CD4-positive, alpha-beta T cell (primary cell): ENCODE results near the gene TNIK. TPM values are rescaled to one million over a fixed set of nuclear protein-coding genes. Genes with fewer than 3 reads are reported as not detected.

Experiments used
- ATAC-seq: fragments of 200-7000 bp; cut with Tn5 transposase; one replicate; pipeline ENCODE4 v1.10.0; 2022; ENCODE audit warnings: mild to moderate bottlenecking; ENCODE audit not compliant: poor library complexity
- CTCF ChIA-PET: fragments of 350-600 bp; sonication (Branson Sonifier 250); formaldehyde crosslinking; loops from one replicate; lab custom pipeline; 2021; ENCODE audit warnings: antibody characterized with exemption, inconsistent platforms; lab: Charles Lee
- POLR2A ChIA-PET: fragments of 350-600 bp; sonication (Branson Sonifier 250); formaldehyde crosslinking; loops from one replicate; lab custom pipeline; 2021; ENCODE audit warnings: antibody characterized with exemption, inconsistent platforms; lab: Charles Lee
- DNase-seq, 14 experiments: peaks; one replicate each; pipeline ENCODE4 v3.0.0-alpha.2; 2013 to 2020; ENCODE audit warnings: mixed read lengths in 2 of 14
- H3K27ac ChIP-seq, 2 donors: one replicate each; pipeline versions ENCODE4 v1.5.1 to v1.7.0; 2013; ENCODE audit warnings: low read length in 2 of 2, low read depth in 1 of 2, mild to moderate bottlenecking in 1 of 2
- H3K27me3 ChIP-seq, 2 experiments: 1 replicate in 1 of 2; 2 replicates in 1 of 2; pipeline versions ENCODE4 v1.6.1 to v1.7.0; 2013; ENCODE audit warnings: low read length in 2 of 2, control low read depth in 1 of 2, mild to moderate bottlenecking in 1 of 2, moderate library complexity in 1 of 2; ENCODE audit not compliant: insufficient read depth in 2 of 2, control insufficient read depth in 1 of 2
- H3K36me3 ChIP-seq: one replicate; pipeline ENCODE4 v1.6.1; 2013; ENCODE audit warnings: low read length, control low read depth; ENCODE audit not compliant: insufficient read depth
- H3K4me1 ChIP-seq: one replicate; pipeline ENCODE4 v1.6.1; 2013; ENCODE audit warnings: low read length, control low read depth; ENCODE audit not compliant: insufficient read depth
- H3K4me3 ChIP-seq: one replicate; pipeline ENCODE4 v1.5.1; 2013; ENCODE audit warnings: mild to moderate bottlenecking, low read length, moderate library complexity
- H3K9me3 ChIP-seq, 2 experiments: 1 replicate in 1 of 2; 2 replicates in 1 of 2; pipeline versions ENCODE4 v1.6.1 to v1.7.0; 2013; ENCODE audit warnings: low read length in 2 of 2, mild to moderate bottlenecking in 2 of 2, control low read depth in 1 of 2, moderate library complexity in 1 of 2; ENCODE audit not compliant: control insufficient read depth in 1 of 2, insufficient read depth in 1 of 2
- H3K27ac Mint-ChIP-seq: one replicate; pipeline ENCODE4 v1.8.0; 2020; ENCODE audit warnings: mixed read lengths
- H3K27me3 Mint-ChIP-seq: one replicate; pipeline ENCODE4 v1.8.0; 2021; ENCODE audit warnings: mixed read lengths
- H3K36me3 Mint-ChIP-seq: one replicate; pipeline ENCODE4 v1.8.0; 2021; ENCODE audit warnings: low read depth, mixed read lengths
- H3K4me1 Mint-ChIP-seq: one replicate; pipeline ENCODE4 v1.8.0; 2021; ENCODE audit warnings: low read depth, mixed read lengths
- H3K4me3 Mint-ChIP-seq: one replicate; pipeline ENCODE4 v1.8.0; 2020; ENCODE audit warnings: mild to moderate bottlenecking, mixed read lengths
- H3K9me3 Mint-ChIP-seq: one replicate; pipeline ENCODE4 v1.8.0; 2020; ENCODE audit warnings: mixed read lengths
- intact Hi-C, 2 experiments: fragments of 100-400 bp; cut with DNase I in 1 of 2; cut with micrococcal nuclease in 1 of 2; formaldehyde crosslinking; loops; one replicate each; pipeline versions ENCODE4 v1.15.1 to v1.9.0; 2023 to 2025; cut with DNase I, micrococcal nuclease
- total RNA-seq, 174 experiments: library from RNA in 2 of 174; stranded (reverse) in 2 of 174; gene quantifications; one replicate each; pipeline ENCODE4 v1.2.3 and lab custom pipeline; 2021 to 2026
- TF ChIP-seq, protein P1 (sequence below): fragments of 200-600 bp; IDR thresholded peaks from one replicate; pipeline ENCODE4 v1.8.0; 2022; ENCODE audit warnings: antibody characterized with exemption, mild to moderate bottlenecking

The TNIK gene
- total RNA-seq, 2 experiments from 2014 or later, result 71.0 to 78.3 TPM

DNA sequence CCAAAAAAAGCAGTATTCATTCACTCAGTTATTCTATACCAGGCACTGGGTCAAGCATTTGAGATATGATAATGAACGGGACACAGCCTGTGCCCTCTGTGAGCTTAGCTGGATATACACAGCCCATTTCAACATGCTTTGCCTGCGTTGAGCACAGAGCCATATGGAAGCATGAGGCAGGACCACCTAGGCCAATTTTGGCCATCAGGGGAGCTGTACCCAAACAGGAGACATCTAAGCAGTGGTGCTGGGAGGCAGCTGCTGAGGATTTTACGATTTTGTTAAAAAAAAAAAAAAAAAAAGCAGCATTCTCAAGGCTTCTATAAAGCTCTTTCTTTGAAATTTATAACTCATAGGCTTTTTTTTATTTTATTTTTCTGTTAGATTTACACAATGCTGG, 346.5 kb downstream of the TNIK start:
- ATAC-seq (no peak), DNase-seq (no peak)
- H3K36me3 ChIP-seq, result peaks cover 43% of the 10 kb centered on the region
- no peak overlapping the region for H3K27ac ChIP-seq
- no peak overlapping the region for H3K4me3 ChIP-seq
- Mint-ChIP-seq H3K36me3 (peaks cover 87% of the 10 kb centered on the region), H3K4me1 (no peaks in the 10 kb centered on the region), H3K27ac (no peak overlapping the region), H3K9me3 (no peaks in the 10 kb centered on the region), H3K4me3 (no peak overlapping the region), H3K27me3 (no peaks in the 10 kb centered on the region)
- no peaks in the 10 kb centered on the region for H3K9me3 ChIP-seq
- ChIA-PET CTCF (no interaction called here), POLR2A (interaction anchor here (0.7 to 0.8 kb wide), 2 partner anchors 10 to 347 kb away, joined by 3 to 4 read pairs; partner anchors contain the start of gene TNIK)
- intact Hi-C loops, result no loop called here
- no peaks in the 10 kb centered on the region for H3K27me3 ChIP-seq
- TF ChIP-seq, protein P1, sequence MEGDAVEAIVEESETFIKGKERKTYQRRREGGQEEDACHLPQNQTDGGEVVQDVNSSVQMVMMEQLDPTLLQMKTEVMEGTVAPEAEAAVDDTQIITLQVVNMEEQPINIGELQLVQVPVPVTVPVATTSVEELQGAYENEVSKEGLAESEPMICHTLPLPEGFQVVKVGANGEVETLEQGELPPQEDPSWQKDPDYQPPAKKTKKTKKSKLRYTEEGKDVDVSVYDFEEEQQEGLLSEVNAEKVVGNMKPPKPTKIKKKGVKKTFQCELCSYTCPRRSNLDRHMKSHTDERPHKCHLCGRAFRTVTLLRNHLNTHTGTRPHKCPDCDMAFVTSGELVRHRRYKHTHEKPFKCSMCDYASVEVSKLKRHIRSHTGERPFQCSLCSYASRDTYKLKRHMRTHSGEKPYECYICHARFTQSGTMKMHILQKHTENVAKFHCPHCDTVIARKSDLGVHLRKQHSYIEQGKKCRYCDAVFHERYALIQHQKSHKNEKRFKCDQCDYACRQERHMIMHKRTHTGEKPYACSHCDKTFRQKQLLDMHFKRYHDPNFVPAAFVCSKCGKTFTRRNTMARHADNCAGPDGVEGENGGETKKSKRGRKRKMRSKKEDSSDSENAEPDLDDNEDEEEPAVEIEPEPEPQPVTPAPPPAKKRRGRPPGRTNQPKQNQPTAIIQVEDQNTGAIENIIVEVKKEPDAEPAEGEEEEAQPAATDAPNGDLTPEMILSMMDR, result no peak
- H3K4me1 ChIP-seq, result no peaks in the 10 kb centered on the region

DNA sequence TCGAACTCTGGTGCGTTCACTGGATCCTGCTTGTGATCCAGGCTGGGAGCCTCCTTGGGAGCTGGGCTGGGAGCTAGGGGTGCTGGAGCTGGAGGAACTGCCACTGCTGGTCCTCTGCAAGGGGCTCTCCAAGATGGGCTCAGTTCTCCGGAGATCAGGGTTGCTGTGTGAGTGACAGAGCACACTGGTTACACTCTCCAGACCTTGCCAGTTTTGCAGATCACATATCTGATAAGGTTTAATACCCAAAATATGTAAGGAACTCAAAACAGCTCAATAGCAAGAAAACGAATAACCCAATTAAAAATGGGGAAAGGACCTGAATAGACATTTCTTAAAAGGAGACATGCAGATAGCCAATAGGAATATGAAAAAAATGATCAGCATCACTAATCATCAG, 349.5 kb downstream of the TNIK start:
- no peaks in the 10 kb centered on the region for H3K27me3 Mint-ChIP-seq
- H3K9me3 Mint-ChIP-seq, result no peaks in the 10 kb centered on the region
- DNase-seq (no peak), ATAC-seq (no peak)
- CTCF ChIA-PET, result no interaction called here
- no peak overlapping the region for H3K4me3 ChIP-seq
- H3K4me1 ChIP-seq, result no peaks in the 10 kb centered on the region
- TF ChIP-seq, protein P1, result no peak
- no peak overlapping the region for H3K27ac ChIP-seq
- peaks cover 89% of the 10 kb centered on the region for H3K36me3 Mint-ChIP-seq
- no peak overlapping the region for H3K27ac Mint-ChIP-seq
- H3K4me3 Mint-ChIP-seq, result no peak overlapping the region
- POLR2A ChIA-PET, result no interaction called here
- no peaks in the 10 kb centered on the region for H3K9me3 ChIP-seq
- H3K4me1 Mint-ChIP-seq, result no peaks in the 10 kb centered on the region
- H3K27me3 ChIP-seq, result no peaks in the 10 kb centered on the region
- intact Hi-C loops, result no loop called here
- H3K36me3 ChIP-seq, result peaks cover 58% of the 10 kb centered on the region

DNA sequence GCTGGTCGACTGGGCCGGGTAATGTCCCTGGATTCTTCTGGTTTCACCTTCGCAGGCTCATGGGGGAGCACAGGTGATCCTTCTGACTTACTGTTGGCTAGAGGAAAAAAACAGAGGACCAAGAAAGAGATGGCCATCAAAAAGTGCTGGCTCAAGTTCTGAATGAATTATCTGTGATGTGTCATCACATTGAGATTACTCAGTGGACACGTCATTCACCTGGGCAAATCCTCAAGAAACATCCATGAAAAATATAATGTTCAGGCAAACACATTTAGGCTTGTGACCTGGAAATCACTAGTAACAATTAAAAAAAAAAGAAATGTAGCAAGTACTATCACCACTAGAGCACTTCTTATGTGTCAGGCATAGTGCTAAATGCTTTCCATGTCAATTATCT, 352.1 kb downstream of the TNIK start:
- H3K9me3 Mint-ChIP-seq, result no peaks in the 10 kb centered on the region
- no peaks in the 10 kb centered on the region for H3K4me1 Mint-ChIP-seq
- Histone ChIP-seq H3K27me3 (no peaks in the 10 kb centered on the region), H3K4me1 (no peaks in the 10 kb centered on the region), H3K4me3 (no peak overlapping the region), H3K9me3 (no peaks in the 10 kb centered on the region), H3K36me3 (peaks cover 50% of the 10 kb centered on the region), H3K27ac (no peak overlapping the region)
- H3K27me3 Mint-ChIP-seq, result no peaks in the 10 kb centered on the region
- CTCF ChIA-PET, result no interaction called here
- intact Hi-C loops, result no loop called here
- POLR2A ChIA-PET, result interaction anchor here (0.6 kb wide), 1 partner anchor 441 kb away, joined by 5 read pairs; no protein-coding TSS in a partner anchor
- TF ChIP-seq, protein P1, result no peak
- H3K4me3 Mint-ChIP-seq, result no peak overlapping the region
- DNase-seq, result no peak
- ATAC-seq, result no peak
- H3K27ac Mint-ChIP-seq, result no peak overlapping the region
- H3K36me3 Mint-ChIP-seq, result peaks cover 86% of the 10 kb centered on the region
